ENCODE results near the gene KIFBP.
"Not testable (repeated sequence)": the region's sequence is repeated elsewhere in the genome, so short reads cannot be mapped to it uniquely, and the experiment has no call there.

KIFBP gene

DNA sequence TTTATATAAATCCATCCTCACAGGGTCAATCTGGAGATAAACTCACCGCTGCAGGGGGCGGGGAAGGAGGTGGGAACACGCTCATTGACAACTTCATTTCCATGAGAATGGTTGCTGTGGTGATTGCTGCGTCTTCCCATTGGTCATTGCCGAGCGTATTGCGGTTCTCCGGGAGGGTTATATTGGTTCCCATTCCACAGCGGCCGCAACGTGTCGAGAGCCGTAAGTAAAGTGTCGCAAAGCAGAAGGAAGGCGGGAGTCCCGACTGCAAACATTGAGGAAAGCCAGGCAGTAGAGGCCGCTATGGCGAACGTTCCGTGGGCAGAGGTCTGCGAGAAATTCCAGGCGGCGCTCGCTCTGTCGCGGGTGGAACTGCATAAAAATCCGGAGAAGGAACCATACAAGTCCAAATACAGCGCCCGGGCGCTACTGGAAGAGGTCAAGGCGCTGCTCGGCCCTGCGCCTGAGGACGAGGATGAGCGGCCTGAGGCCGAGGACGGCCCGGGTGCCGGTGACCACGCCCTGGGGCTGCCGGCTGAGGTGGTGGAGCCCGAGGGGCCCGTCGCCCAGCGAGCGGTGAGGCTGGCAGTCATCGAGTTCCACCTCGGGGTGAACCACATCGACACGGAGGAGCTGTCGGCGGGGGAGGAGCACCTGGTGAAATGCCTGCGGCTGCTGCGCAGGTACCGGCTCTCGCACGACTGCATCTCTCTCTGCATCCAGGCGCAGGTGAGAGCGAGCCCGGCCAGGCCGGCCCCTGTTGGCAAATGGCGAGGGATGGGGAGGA, at the start of gene KIFBP:
Gene KIFBP, plus strand, starts transcription at position 274 of the 787 bp plus-strand sequence. Its CDS starts 30 bp downstream, at position 304.
- H3K4me3 Mint-ChIP-seq = peak within 1 kb of the TSS; percentile 97
- no peaks in the 10 kb centered on the region for H3K9me3 Mint-ChIP-seq
- peak within 1 kb of the TSS; percentile 97 for H3K27ac Mint-ChIP-seq
- TF ChIP-seq, protein P1, sequence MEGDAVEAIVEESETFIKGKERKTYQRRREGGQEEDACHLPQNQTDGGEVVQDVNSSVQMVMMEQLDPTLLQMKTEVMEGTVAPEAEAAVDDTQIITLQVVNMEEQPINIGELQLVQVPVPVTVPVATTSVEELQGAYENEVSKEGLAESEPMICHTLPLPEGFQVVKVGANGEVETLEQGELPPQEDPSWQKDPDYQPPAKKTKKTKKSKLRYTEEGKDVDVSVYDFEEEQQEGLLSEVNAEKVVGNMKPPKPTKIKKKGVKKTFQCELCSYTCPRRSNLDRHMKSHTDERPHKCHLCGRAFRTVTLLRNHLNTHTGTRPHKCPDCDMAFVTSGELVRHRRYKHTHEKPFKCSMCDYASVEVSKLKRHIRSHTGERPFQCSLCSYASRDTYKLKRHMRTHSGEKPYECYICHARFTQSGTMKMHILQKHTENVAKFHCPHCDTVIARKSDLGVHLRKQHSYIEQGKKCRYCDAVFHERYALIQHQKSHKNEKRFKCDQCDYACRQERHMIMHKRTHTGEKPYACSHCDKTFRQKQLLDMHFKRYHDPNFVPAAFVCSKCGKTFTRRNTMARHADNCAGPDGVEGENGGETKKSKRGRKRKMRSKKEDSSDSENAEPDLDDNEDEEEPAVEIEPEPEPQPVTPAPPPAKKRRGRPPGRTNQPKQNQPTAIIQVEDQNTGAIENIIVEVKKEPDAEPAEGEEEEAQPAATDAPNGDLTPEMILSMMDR (IDR thresholded peaks at IDR 0.05) = peak; percentile 25
- H3K4me1 Mint-ChIP-seq = peaks cover 53% of the 10 kb centered on the region
- H3K36me3 Mint-ChIP-seq (ENCODE audit: low read depth) = peaks cover 14% of the 10 kb centered on the region
- DNase-seq = peak; percentile 85
- H3K27me3 Mint-ChIP-seq (ENCODE audit: low read depth, poor library complexity) = no peaks in the 10 kb centered on the region

DNA sequence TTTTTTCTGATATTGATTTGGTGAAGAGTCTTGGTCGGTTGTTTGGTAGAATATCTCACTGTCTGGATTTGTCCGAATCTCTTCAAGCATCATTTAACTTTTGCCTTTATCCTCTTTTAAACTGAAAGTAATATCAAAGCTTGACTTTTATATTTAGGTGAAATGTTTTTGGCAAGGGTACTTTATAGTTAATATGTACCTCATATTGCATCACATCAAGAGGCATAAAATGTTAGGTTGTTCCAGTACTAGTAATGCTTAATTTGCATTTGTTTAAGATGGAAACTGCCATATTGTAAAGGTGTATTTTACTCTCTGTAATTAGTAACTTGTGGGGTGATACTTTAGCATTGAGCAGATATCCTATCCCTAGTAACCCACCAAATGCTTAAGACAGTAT, 49.7 kb upstream of the KIFBP start:
- no peak for DNase-seq
- TF ChIP-seq, protein P1 (IDR thresholded peaks at IDR 0.05) = no peak
- H3K27ac Mint-ChIP-seq = no peak overlapping the region
- H3K4me3 Mint-ChIP-seq = no peak overlapping the region
- H3K27me3 Mint-ChIP-seq (ENCODE audit: low read depth, poor library complexity) = no peaks in the 10 kb centered on the region
- no peaks in the 10 kb centered on the region for H3K9me3 Mint-ChIP-seq
- H3K36me3 Mint-ChIP-seq (ENCODE audit: low read depth) = peaks cover 51% of the 10 kb centered on the region
- no peaks in the 10 kb centered on the region for H3K4me1 Mint-ChIP-seq

DNA sequence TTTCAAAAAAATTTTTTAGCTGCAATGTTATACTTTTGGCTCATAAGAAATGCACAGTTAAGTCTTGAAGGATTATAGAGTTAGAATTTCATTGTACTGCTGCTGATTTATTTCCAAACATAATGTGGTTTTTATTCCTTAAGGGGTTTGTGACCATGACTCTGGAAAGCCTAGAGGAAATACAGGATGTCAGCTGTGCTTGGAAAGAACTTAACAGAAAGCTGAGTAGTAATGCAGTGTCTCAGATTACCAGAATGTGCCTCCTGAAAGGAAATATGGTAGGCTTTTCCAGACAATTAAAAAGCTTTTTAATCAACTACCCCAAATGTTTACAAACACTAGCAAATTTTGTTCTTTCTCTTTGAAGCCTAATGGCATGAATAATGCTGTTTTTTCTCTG, 47.7 kb upstream of the KIFBP start:
- H3K4me1 Mint-ChIP-seq; H3K27me3 Mint-ChIP-seq (ENCODE audit: low read depth, poor library complexity); H3K9me3 Mint-ChIP-seq; DNase-seq; H3K4me3 Mint-ChIP-seq; H3K27ac Mint-ChIP-seq: not testable (repeated sequence)
- H3K36me3 Mint-ChIP-seq (ENCODE audit: low read depth) = peaks cover 42% of the 10 kb centered on the region

GRCh38 chr10:68950598-68950997, 38.0 kb upstream of the KIFBP start:
- TF ChIP-seq, protein P1 (IDR thresholded peaks at IDR 0.05) = no peak
- Mint-ChIP-seq H3K4me3 (no peak overlapping the region), H3K36me3 (ENCODE audit: low read depth) (peaks cover 22% of the 10 kb centered on the region), H3K9me3 (no peaks in the 10 kb centered on the region), H3K27ac (no peak overlapping the region), H3K27me3 (ENCODE audit: low read depth, poor library complexity) (no peaks in the 10 kb centered on the region), H3K4me1 (peaks cover 3% of the 10 kb centered on the region)
- no peak for DNase-seq

DNA sequence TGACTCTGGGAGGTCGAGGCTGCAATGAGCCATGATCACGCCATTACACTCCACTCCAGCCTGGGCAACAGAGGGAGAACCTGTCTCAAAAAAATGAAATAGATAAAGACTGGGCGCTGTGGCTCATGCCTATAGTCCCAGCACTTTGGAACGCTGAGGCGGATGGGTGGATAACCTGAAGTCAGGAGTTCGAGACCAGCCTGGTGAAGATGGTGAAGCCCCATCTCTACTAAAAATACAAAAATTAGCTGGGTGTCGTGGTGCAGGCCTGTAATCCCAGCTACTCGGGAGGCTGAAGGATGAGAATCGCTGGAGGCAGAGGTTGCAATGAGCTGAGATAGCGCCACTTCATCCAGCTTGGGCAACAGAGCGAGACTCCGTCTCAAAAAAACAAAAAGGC, 33.7 kb upstream of the KIFBP start:
- no peaks in the 10 kb centered on the region for H3K9me3 Mint-ChIP-seq
- H3K36me3 Mint-ChIP-seq (ENCODE audit: low read depth) = peaks cover 12% of the 10 kb centered on the region
- TF ChIP-seq, protein P1 (IDR thresholded peaks at IDR 0.05) = no peak
- no peaks in the 10 kb centered on the region for H3K27me3 Mint-ChIP-seq (ENCODE audit: low read depth, poor library complexity)
- H3K4me1 Mint-ChIP-seq = peaks cover 29% of the 10 kb centered on the region
- peak overlapping the region; percentile 99 for H3K4me3 Mint-ChIP-seq
- DNase-seq = no peak
- H3K27ac Mint-ChIP-seq = peak overlapping the region; percentile 23

DNA sequence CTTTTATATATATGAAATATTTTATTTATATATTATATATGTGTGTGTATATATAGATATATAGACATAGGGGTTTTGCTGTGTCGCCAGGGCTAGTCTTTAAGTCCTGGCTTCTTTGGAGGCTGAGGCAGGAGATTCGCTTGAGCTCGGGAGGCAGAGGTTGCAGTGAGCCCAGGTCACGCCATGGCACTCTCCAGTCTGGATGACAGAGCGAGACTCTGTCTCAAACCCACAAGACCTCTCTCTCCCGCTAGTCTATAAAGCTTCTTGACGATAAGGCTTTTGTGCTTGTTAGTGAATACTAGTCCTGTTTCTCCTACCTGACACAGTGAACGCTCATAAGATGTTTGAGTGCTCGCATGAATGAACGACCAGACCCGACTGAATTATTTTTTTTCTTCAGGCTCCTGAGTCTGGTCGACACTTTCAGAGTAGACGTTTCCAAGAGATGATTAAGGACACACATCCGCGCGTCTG, 33.2 kb upstream of the KIFBP start:
- peak overlapping the region; percentile 99 for H3K4me3 Mint-ChIP-seq
- peaks cover 29% of the 10 kb centered on the region for H3K4me1 Mint-ChIP-seq
- peaks cover 15% of the 10 kb centered on the region for H3K36me3 Mint-ChIP-seq (ENCODE audit: low read depth)
- no peaks in the 10 kb centered on the region for H3K9me3 Mint-ChIP-seq
- H3K27me3 Mint-ChIP-seq (ENCODE audit: low read depth, poor library complexity) = no peaks in the 10 kb centered on the region
- TF ChIP-seq, protein P1 (IDR thresholded peaks at IDR 0.05) = no peak
- peak; percentile 12 for DNase-seq
- H3K27ac Mint-ChIP-seq = peak overlapping the region; percentile 100

Data from nephron progenitor cell (in vitro differentiated cells).